GM12878 (cell line): ENCODE results near the gene LHCGR. TPM values are rescaled to one million over a fixed set of nuclear protein-coding genes. Genes with fewer than 3 reads are reported as not detected.

Experiments used
- ATAC-seq: fragments of 200-7000 bp; cut with Tn5 transposase; 3 replicates; pipeline ENCODE4 v1.9.1; 2020; ENCODE audit warnings: mild to moderate bottlenecking, moderate library complexity
- BruUV-seq: library from RNA; stranded (reverse); fragments of 400-500 nt; replicated peaks from 2 replicates; lab custom pipeline; 2021; lab: Mats Ljungman, UMichigan
- CTCF ChIA-PET: fragments of 300-600 bp; sonication (Branson Sonifier 250); formaldehyde crosslinking; extraction: SDS; loops from one replicate; lab custom pipeline; 2021; ENCODE audit warnings: inconsistent platforms; lab: Yijun Ruan, JAX
- POLR2A ChIA-PET: fragments of 350-600 bp; formaldehyde crosslinking; extraction: SDS; loops from one replicate; lab custom pipeline; 2021; ENCODE audit warnings: inconsistent platforms; lab: Charles Lee
- RAD21 ChIA-PET: fragments of 300-600 bp; sonication (Branson Sonifier 250); formaldehyde crosslinking; loops from one replicate; lab custom pipeline; 2023; ENCODE audit warnings: antibody characterized with exemption; ENCODE audit not compliant: unreplicated experiment; lab: Charles Lee
- SMC1A ChIA-PET: fragments of 300-600 bp; sonication (Branson Sonifier 250); formaldehyde crosslinking; loops from one replicate; lab custom pipeline; 2023; ENCODE audit not compliant: unreplicated experiment, uncharacterized antibody; lab: Charles Lee
- DNase-seq: peaks from one replicate; pipeline ENCODE4 v3.0.0-alpha.2; 2011; ENCODE audit warnings: low read depth, low spot score
- FAIRE-seq: peaks from 3 replicates; lab custom pipeline; 2011; peaks lifted over from hg19 to GRCh38; lab: Jason Lieb, UNC
- H2AFZ ChIP-seq: 2 replicates; pipeline ENCODE4 v1.6.0; 2011; ENCODE audit warnings: low read depth, low read length, control low read depth; ENCODE audit not compliant: control insufficient read depth
- H3K27ac ChIP-seq: 2 replicates; pipeline ENCODE4 v1.5.1; 2011; ENCODE audit warnings: control low read depth; ENCODE audit not compliant: control insufficient read depth, insufficient read depth
- H3K27me3 ChIP-seq, 2 experiments: replicated peaks in 1 of 2; 2 replicates each; pipeline versions ENCODE4 v1.6.0 to v1.6.1; 2011; ENCODE audit warnings: low read length in 1 of 2; ENCODE audit not compliant: control insufficient read depth in 2 of 2, insufficient read depth in 2 of 2
- H3K36me3 ChIP-seq, 2 experiments: 2 replicates each; pipeline ENCODE4 v1.5.1; 2011; ENCODE audit warnings: low read length in 1 of 2; ENCODE audit not compliant: control insufficient read depth in 2 of 2, insufficient read depth in 2 of 2
- H3K4me1 ChIP-seq: 2 replicates; pipeline ENCODE4 v1.6.1; 2011; ENCODE audit warnings: mild to moderate bottlenecking, low read length, moderate library complexity, mixed read lengths; ENCODE audit not compliant: control insufficient read depth, insufficient read depth
- H3K4me2 ChIP-seq: 2 replicates; pipeline ENCODE4 v1.6.0; 2011; ENCODE audit warnings: control low read depth; ENCODE audit not compliant: control insufficient read depth, insufficient read depth
- H3K4me3 ChIP-seq: fragments of 200-600 bp; sonication (generic); 2 replicates; pipeline ENCODE4 v1.5.1; 2016
- H3K79me2 ChIP-seq: 2 replicates; pipeline ENCODE4 v1.6.0; 2011; ENCODE audit warnings: low read length; ENCODE audit not compliant: control insufficient read depth, insufficient read depth
- H3K9ac ChIP-seq: 2 replicates; pipeline ENCODE4 v1.8.0; 2011; ENCODE audit warnings: low read length, control low read depth, mixed read lengths; ENCODE audit not compliant: control insufficient read depth, insufficient read depth
- H3K9me3 ChIP-seq: replicated peaks from 3 replicates; pipeline ENCODE4 v1.5.1; 2011; ENCODE audit warnings: mild to moderate bottlenecking, low read length; ENCODE audit not compliant: control insufficient read depth, insufficient read depth
- H4K20me1 ChIP-seq: 2 replicates; pipeline ENCODE4 v1.6.0; 2011; ENCODE audit not compliant: control insufficient read depth, insufficient read depth
- BACH1 ChIP-seq: fragments of 450-650 bp; IDR thresholded peaks from 2 replicates; pipeline ENCODE4 v1.6.1; 2017; ENCODE audit warnings: mild to moderate bottlenecking, borderline replicate concordance
- E2F4 ChIP-seq: IDR thresholded peaks from 2 replicates; pipeline ENCODE4 v1.6.1; 2012; ENCODE audit warnings: low read depth, low read length, improper control_type of control experiment
- GATAD2B ChIP-seq: fragments of 450-650 bp; conservative IDR thresholded peaks from 2 replicates; pipeline ENCODE4 v1.6.1; 2017; ENCODE audit warnings: low read depth, mild to moderate bottlenecking, moderate library complexity
- IKZF2 ChIP-seq, 2 experiments: fragments of 450-650 bp; IDR thresholded peaks; 2 replicates each; pipeline ENCODE4 v1.6.1; 2017; ENCODE audit warnings: mild to moderate bottlenecking in 2 of 2, moderate library complexity in 2 of 2
- KAT2A ChIP-seq: conservative IDR thresholded peaks from 2 replicates; pipeline ENCODE4 v1.6.1; 2011; ENCODE audit warnings: low read depth, low read length; ENCODE audit not compliant: control insufficient read depth
- MYC ChIP-seq: IDR thresholded peaks from 2 replicates; pipeline ENCODE4 v1.6.1; 2011; ENCODE audit warnings: mild to moderate bottlenecking, low read length, moderate library complexity, inconsistent platforms; ENCODE audit not compliant: insufficient read depth, insufficient replicate concordance, insufficient read length, severe bottlenecking
- PAX5 ChIP-seq: IDR thresholded peaks from 2 replicates; pipeline ENCODE4 v1.6.1; 2011; ENCODE audit warnings: low read depth, low read length, borderline replicate concordance
- POLR2AphosphoS2 ChIP-seq: IDR thresholded peaks from 2 replicates; pipeline ENCODE4 v1.6.1; 2011; ENCODE audit warnings: low read depth, mild to moderate bottlenecking, low read length, improper control_type of control experiment, moderate library complexity
- PRDM15 ChIP-seq: fragments of 450-650 bp; formaldehyde crosslinking; IDR thresholded peaks from 2 replicates; pipeline ENCODE4 v1.4.0; 2020; ENCODE audit warnings: mild to moderate bottlenecking, moderate library complexity
- RCOR1 ChIP-seq: conservative IDR thresholded peaks from 2 replicates; pipeline ENCODE4 v1.6.1; 2012; ENCODE audit warnings: low read depth, low read length, improper control_type of control experiment
- RELA ChIP-seq: fragments of 450-650 bp; IDR thresholded peaks from 2 replicates; pipeline ENCODE4 v1.8.0; 2014; ENCODE audit warnings: borderline replicate concordance; ENCODE audit not compliant: partially characterized antibody
- SMAD1 ChIP-seq: fragments of 450-650 bp; IDR thresholded peaks from 2 replicates; pipeline ENCODE4 v1.6.1; 2018; ENCODE audit warnings: mild to moderate bottlenecking, low read depth; ENCODE audit not compliant: partially characterized antibody
- SMAD5 ChIP-seq: IDR thresholded peaks from 2 replicates; pipeline ENCODE4 v1.6.1; 2016; ENCODE audit warnings: antibody characterized with exemption, low read depth
- TCF12 ChIP-seq: IDR thresholded peaks from 2 replicates; pipeline ENCODE4 v1.6.1; 2011; ENCODE audit warnings: low read depth, mild to moderate bottlenecking, low read length
- ZBTB11 ChIP-seq: fragments of 450-650 bp; formaldehyde crosslinking; IDR thresholded peaks from 2 replicates; pipeline ENCODE4 v1.5.0; 2022; ENCODE audit warnings: mild to moderate bottlenecking, missing genetic modification characterization
- in situ Hi-C: fragments of 300-500 bp; cut with MboI; formaldehyde crosslinking; loops from 9 replicates; pipeline ENCODE4 v1.14.3; 2018; ENCODE audit warnings: mixed read lengths
- intact Hi-C: fragments of 100-400 bp; cut with micrococcal nuclease; formaldehyde crosslinking; loops from one replicate; pipeline ENCODE4 v1.14.2; 2022; ENCODE audit not compliant: unreplicated experiment
- polyA plus RNA-seq, 11 experiments: library from polyadenylated mRNA; depleted of rRNA in 4 of 11; unstranded in 6 of 11; stranded (reverse) in 5 of 11; fragments of >200 nt; fragmentation: Nextera tagmentation in 4 of 11; fragmentation: Illumina TruSeq in 1 of 11; extraction: Ambion mirVana in 4 of 11; extraction: Trizol in 1 of 11; gene quantifications; 1 replicate in 1 of 11; 2 replicates in 10 of 11; pipeline versions ENCODE4 v1.2.1 to v1.2.3, GENCODE V29; 2011 to 2016; ENCODE audit warnings: inconsistent platforms in 2 of 11, missing spikeins in 2 of 11, low read depth in 1 of 11
- total RNA-seq, 4 experiments: library from RNA; depleted of rRNA in 3 of 4; stranded (reverse); fragments of >200 nt in 3 of 4; fragmentation: Illumina TruSeq in 1 of 4; extraction: Trizol in 1 of 4; gene quantifications; 2 replicates each; pipeline versions ENCODE4 v1.2.1 to v1.2.3, GENCODE V29; 2013 to 2021
- TF ChIP-seq, protein P1 (sequence below): fragments of 450-650 bp; IDR thresholded peaks from 2 replicates; pipeline ENCODE4 v1.6.1; 2017; ENCODE audit warnings: borderline replicate concordance

Gene LHCGR
- total and polyA plus RNA-seq, 10 of the 15 experiments (the other 5 are each of a cell fraction or from before 2014, with no cell fraction given), result 0.02 to 1.9 (median 0.13) TPM; not detected in 5

DNA sequence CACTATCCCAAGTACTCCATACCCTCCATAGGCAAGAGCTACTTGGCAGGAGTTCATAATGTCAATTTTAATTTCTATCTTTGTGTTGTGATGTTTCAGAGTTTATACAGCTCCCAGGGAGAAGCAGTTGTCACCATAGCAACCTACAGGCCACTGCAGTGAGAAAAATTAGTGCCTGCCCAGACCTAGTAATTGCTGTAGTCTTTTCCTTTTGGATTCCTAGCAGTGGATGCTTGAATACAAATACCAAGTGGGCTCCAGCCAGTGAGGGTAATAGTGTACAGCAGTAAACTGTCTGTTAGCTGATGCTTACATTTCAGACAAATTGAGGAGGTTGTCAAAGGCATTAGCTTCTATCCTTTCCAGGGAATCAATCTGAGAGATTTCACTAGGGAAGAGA lies 26.7 kb downstream of the LHCGR start:
- DNase-seq (no peak), FAIRE-seq (no peak), ATAC-seq (no peak)
- Histone ChIP-seq H3K4me1 (no peaks in the 10 kb centered on the region), H2AFZ (no peak overlapping the region), H4K20me1 (no peaks in the 10 kb centered on the region), H3K27ac (no peak overlapping the region), H3K4me3 (no peak overlapping the region), H3K27me3 (peaks cover 0 to 3% of the 10 kb centered on the region in 2 experiments; a peak in 2 of 4 replicates), H3K36me3 (no peaks in the 10 kb centered on the region), H3K4me2 (no peak overlapping the region), H3K9ac (no peak overlapping the region), H3K79me2 (no peaks in the 10 kb centered on the region), H3K9me3 (no peaks in the 10 kb centered on the region)
- intact Hi-C loops, result no loop called here
- RAD21 ChIA-PET, result no interaction called here
- BruUV-seq, result no TSS peak
- POLR2A ChIA-PET, result no interaction called here
- CTCF ChIA-PET, result interaction anchor here (0.8 to 1.1 kb wide), 2 partner anchors 9 to 278 kb away, joined by 3 to 4 read pairs; no protein-coding TSS in a partner anchor
- SMC1A ChIA-PET, result no interaction called here
- in situ Hi-C loops, result no loop called here
- no peak for TF ChIP-seq ZBTB11 (CRISPR knock-in tag)
- TF ChIP-seq MYC, result no peak
- no peak for TF ChIP-seq SMAD5
- no peak for TF ChIP-seq KAT2A
- TF ChIP-seq IKZF2 (IDR thresholded peaks at IDR 0.05), result no peak
- no peak for TF ChIP-seq E2F4
- no peak for TF ChIP-seq GATAD2B
- no peak for TF ChIP-seq TCF12
- no peak for TF ChIP-seq RCOR1
- TF ChIP-seq POLR2AphosphoS2, result no peak
- no peak for TF ChIP-seq SMAD1
- TF ChIP-seq PAX5, result no peak
- TF ChIP-seq, protein P1, sequence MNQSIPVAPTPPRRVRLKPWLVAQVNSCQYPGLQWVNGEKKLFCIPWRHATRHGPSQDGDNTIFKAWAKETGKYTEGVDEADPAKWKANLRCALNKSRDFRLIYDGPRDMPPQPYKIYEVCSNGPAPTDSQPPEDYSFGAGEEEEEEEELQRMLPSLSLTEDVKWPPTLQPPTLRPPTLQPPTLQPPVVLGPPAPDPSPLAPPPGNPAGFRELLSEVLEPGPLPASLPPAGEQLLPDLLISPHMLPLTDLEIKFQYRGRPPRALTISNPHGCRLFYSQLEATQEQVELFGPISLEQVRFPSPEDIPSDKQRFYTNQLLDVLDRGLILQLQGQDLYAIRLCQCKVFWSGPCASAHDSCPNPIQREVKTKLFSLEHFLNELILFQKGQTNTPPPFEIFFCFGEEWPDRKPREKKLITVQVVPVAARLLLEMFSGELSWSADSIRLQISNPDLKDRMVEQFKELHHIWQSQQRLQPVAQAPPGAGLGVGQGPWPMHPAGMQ, result no peak
- TF ChIP-seq BACH1, result no peak
- TF ChIP-seq PRDM15 (CRISPR knock-in tag), result no peak
- TF ChIP-seq RELA, result no peak
